GM18909 (cell line): ENCODE results near the gene DNASE2.
"Not testable (repeated sequence)": the region's sequence is repeated elsewhere in the genome, so short reads cannot be mapped to it uniquely, and the experiment has no call there.

Source experiments
- ATAC-seq: cut with Tn5 transposase; IDR thresholded peaks from one replicate; pipeline ENCODE4 v1.9.1; 2021; ENCODE audit warnings: mild to moderate bottlenecking; ENCODE audit not compliant: unreplicated experiment, poor library complexity

Gene DNASE2

GRCh38 chr19:12881172-12881808 lies at the start of gene DNASE2:
TSS of gene DNASE2 (minus strand) at chr19:12881449. CDS start at chr19:12881375, 74 bp downstream.
- peak; percentile 78 for ATAC-seq

GRCh38 chr19:12930002-12930645 lies 48.9 kb upstream of the DNASE2 start:
- ATAC-seq, result no peak

GRCh38 chr19:12924621-12925310 lies 43.5 kb upstream of the DNASE2 start:
- ATAC-seq, result no peak

GRCh38 chr19:12922959-12923358 lies 41.7 kb upstream of the DNASE2 start:
- no peak for ATAC-seq

GRCh38 chr19:12921047-12921446 lies 39.8 kb upstream of the DNASE2 start:
- no peak for ATAC-seq

GRCh38 chr19:12918253-12918652 lies 37.0 kb upstream of the DNASE2 start:
- ATAC-seq, result no peak

GRCh38 chr19:12915860-12916259 lies 34.6 kb upstream of the DNASE2 start:
- not testable (repeated sequence) for ATAC-seq

GRCh38 chr19:12913851-12914690 lies 32.8 kb upstream of the DNASE2 start:
- ATAC-seq, result no peak

GRCh38 chr19:12913011-12913561 lies 31.8 kb upstream of the DNASE2 start:
- ATAC-seq, result no peak

GRCh38 chr19:12912571-12912970 lies 31.3 kb upstream of the DNASE2 start:
- no peak for ATAC-seq

GRCh38 chr19:12907166-12907565 lies 25.9 kb upstream of the DNASE2 start:
- no peak for ATAC-seq

- peak; percentile 80 for ATAC-seq
Measured at GRCh38 chr19:12899891-12900518, 18.8 kb upstream of the DNASE2 start.

GRCh38 chr19:12896460-12896859 lies 15.2 kb upstream of the DNASE2 start:
- no peak for ATAC-seq

- no peak for ATAC-seq
Measured at GRCh38 chr19:12893582-12893981, 12.3 kb upstream of the DNASE2 start.

GRCh38 chr19:12891553-12892021 lies 10.3 kb upstream of the DNASE2 start:
- no peak for ATAC-seq

- peak; percentile 91 for ATAC-seq
Measured at GRCh38 chr19:12890787-12891552, 9.7 kb upstream of the DNASE2 start, which contains the start of gene GCDH. TSS of gene GCDH (plus strand) at chr19:12891160. CDS start at chr19:12891305, 145 bp downstream.

- not testable (repeated sequence) for ATAC-seq
Measured at GRCh38 chr19:12890299-12890786, 9.1 kb upstream of the DNASE2 start.

GRCh38 chr19:12888006-12888603 lies 6.9 kb upstream of the DNASE2 start:
- ATAC-seq, result no peak
